Muscle of leg (tissue), 11 donors: ENCODE measurements around the gene FYN. TPM values are rescaled to one million over a fixed set of nuclear protein-coding genes. Genes with fewer than 3 reads are reported as not detected.
"Not testable (repeated sequence)": the region's sequence is repeated elsewhere in the genome, so short reads cannot be mapped to it uniquely, and the experiment has no call there.

Experiments used
- DNase-seq: peaks from one replicate; pipeline ENCODE4 v3.0.0; 2013
- H3K27ac ChIP-seq: one replicate; pipeline ENCODE4 v1.5.1; 2013; ENCODE audit warnings: mild to moderate bottlenecking, low read length, control low read depth
- H3K27me3 ChIP-seq: one replicate; pipeline ENCODE4 v1.6.1; 2013; ENCODE audit warnings: low read length; ENCODE audit not compliant: control insufficient read depth, insufficient read depth
- H3K36me3 ChIP-seq: one replicate; pipeline ENCODE4 v1.6.1; 2013; ENCODE audit warnings: low read length; ENCODE audit not compliant: control insufficient read depth, insufficient read depth
- H3K4me1 ChIP-seq: one replicate; pipeline ENCODE4 v1.6.1; 2013; ENCODE audit warnings: low read length; ENCODE audit not compliant: control insufficient read depth, insufficient read depth
- H3K4me3 ChIP-seq: one replicate; pipeline ENCODE4 v1.5.1; 2013; ENCODE audit warnings: low read length, control low read depth
- H3K9me3 ChIP-seq: replicated peaks from 2 replicates; pipeline ENCODE4 v1.6.1; 2013; ENCODE audit warnings: low read depth, low read length; ENCODE audit not compliant: control insufficient read depth
- WGBS: methylation state at CpG from one replicate; pipeline ENCODE4 v1.1.5; 2013; ENCODE audit warnings: missing lambda C conversion rate; ENCODE audit not compliant: insufficient coverage; 5-methylcytosine and 5-hydroxymethylcytosine counted together
- polyA plus RNA-seq, 8 donors: library from polyadenylated mRNA; unstranded; fragments of 120-200 nt; gene quantifications; one replicate each; pipeline versions ENCODE4 v1.2.1 to v1.2.3, GENCODE V29; 2013; ENCODE audit warnings: inconsistent platforms in 1 of 8, low replicate concordance in 1 of 8; ENCODE audit not compliant: insufficient read length in 8 of 8, insufficient read depth in 1 of 8
- total RNA-seq: library from RNA; stranded (reverse); fragments of 120-200 nt; gene quantifications from one replicate; pipeline ENCODE4 v1.2.4, GENCODE V29; 2013

The FYN gene
- total and polyA plus RNA-seq, 9 donors = 97.1 to 181 (median 152) TPM

GRCh38 chr6:111644893-111645430 is 228.3 kb downstream of the FYN start:
- Histone ChIP-seq H3K27me3 (no peaks in the 10 kb centered on the region), H3K36me3 (peaks cover 10% of the 10 kb centered on the region), H3K4me3 (no peak overlapping the region), H3K27ac (no peak overlapping the region), H3K9me3 (no peaks in the 10 kb centered on the region), H3K4me1 (peaks cover 18% of the 10 kb centered on the region)
- 91% methylated on average over 3 of the region's 4 CpGs for WGBS
- DNase-seq = no peak

GRCh38 chr6:111642463-111643158 is 230.6 kb downstream of the FYN start:
- Histone ChIP-seq H3K27me3 (no peaks in the 10 kb centered on the region), H3K9me3 (no peaks in the 10 kb centered on the region), H3K4me1 (peaks cover 13% of the 10 kb centered on the region), H3K36me3 (peaks cover 10% of the 10 kb centered on the region), H3K27ac (no peak overlapping the region), H3K4me3 (no peak overlapping the region)
- DNase-seq = peak; percentile 78
- 25% methylated on average over 3 of the region's 7 CpGs for WGBS

GRCh38 chr6:111639266-111639665 is 234.0 kb downstream of the FYN start:
- H3K4me3 ChIP-seq = no peak overlapping the region
- no peak for DNase-seq

GRCh38 chr6:111634981-111635380 is 238.3 kb downstream of the FYN start:
- WGBS = no CpG with 5 or more reads among the region's 1 CpG
- H3K36me3 ChIP-seq, H3K27ac ChIP-seq, H3K9me3 ChIP-seq, H3K27me3 ChIP-seq, H3K4me3 ChIP-seq, DNase-seq: not testable (repeated sequence)
- peaks cover 17% of the 10 kb centered on the region for H3K4me1 ChIP-seq

More at GRCh38 chr6:111639266-111639665, 234.0 kb downstream of the FYN start:
- H3K4me1 ChIP-seq = peaks cover 3% of the 10 kb centered on the region
- H3K9me3 ChIP-seq = no peaks in the 10 kb centered on the region
- H3K27me3 ChIP-seq = no peaks in the 10 kb centered on the region
- H3K36me3 ChIP-seq = no peaks in the 10 kb centered on the region
- H3K27ac ChIP-seq = no peak overlapping the region

GRCh38 chr6:111633822-111634221 is 239.4 kb downstream of the FYN start:
- WGBS = no CpG with 5 or more reads among the region's 1 CpG
- no peaks in the 10 kb centered on the region for H3K27me3 ChIP-seq
- peaks cover 17% of the 10 kb centered on the region for H3K4me1 ChIP-seq
- no peaks in the 10 kb centered on the region for H3K9me3 ChIP-seq
- H3K4me3 ChIP-seq = no peak overlapping the region
- H3K27ac ChIP-seq = no peak overlapping the region
- H3K36me3 ChIP-seq = no peaks in the 10 kb centered on the region
- DNase-seq = no peak

- Histone ChIP-seq H3K36me3 (no peaks in the 10 kb centered on the region), H3K4me3 (no peak overlapping the region), H3K27me3 (no peaks in the 10 kb centered on the region), H3K9me3 (no peaks in the 10 kb centered on the region), H3K27ac (no peak overlapping the region), H3K4me1 (peaks cover 24% of the 10 kb centered on the region)
- WGBS = 63% methylated on average over 4 of the region's 4 CpGs
- no peak for DNase-seq
Measured at GRCh38 chr6:111632468-111633247, 240.6 kb downstream of the FYN start.

- 61% methylated on average over 3 of the region's 8 CpGs for WGBS
- Histone ChIP-seq H3K9me3 (no peaks in the 10 kb centered on the region), H3K36me3 (no peaks in the 10 kb centered on the region), H3K27ac (no peak overlapping the region), H3K4me1 (peaks cover 27% of the 10 kb centered on the region), H3K4me3 (no peak overlapping the region), H3K27me3 (no peaks in the 10 kb centered on the region)
- peak; percentile 30 for DNase-seq
Measured at GRCh38 chr6:111631903-111632460, 241.3 kb downstream of the FYN start.

- WGBS = 60% methylated on average over 1 of the region's 6 CpGs
- H3K4me1 ChIP-seq = peaks cover 36% of the 10 kb centered on the region
- no peaks in the 10 kb centered on the region for H3K9me3 ChIP-seq
- no peak overlapping the region for H3K27ac ChIP-seq
- H3K36me3 ChIP-seq = no peaks in the 10 kb centered on the region
- no peaks in the 10 kb centered on the region for H3K27me3 ChIP-seq
- no peak for DNase-seq
- no peak overlapping the region for H3K4me3 ChIP-seq
Measured at GRCh38 chr6:111631018-111631417, 242.2 kb downstream of the FYN start.

- peak overlapping the region; percentile 70 for H3K27ac ChIP-seq
- no peaks in the 10 kb centered on the region for H3K27me3 ChIP-seq
- H3K36me3 ChIP-seq = no peaks in the 10 kb centered on the region
- 20% methylated on average over 1 of the region's 6 CpGs for WGBS
- peaks cover 47% of the 10 kb centered on the region for H3K4me1 ChIP-seq
- peak; percentile 89 for DNase-seq
- no peak overlapping the region for H3K4me3 ChIP-seq
- no peaks in the 10 kb centered on the region for H3K9me3 ChIP-seq
Measured at GRCh38 chr6:111628142-111628850, 245.0 kb downstream of the FYN start.

- H3K27me3 ChIP-seq = no peaks in the 10 kb centered on the region
- no peak for DNase-seq
- no CpG with 5 or more reads among the region's 8 CpGs for WGBS
- H3K4me1 ChIP-seq = peaks cover 39% of the 10 kb centered on the region
- H3K9me3 ChIP-seq = no peaks in the 10 kb centered on the region
- H3K4me3 ChIP-seq = peak overlapping the region; percentile 1
- H3K27ac ChIP-seq = peak overlapping the region; percentile 89
- H3K36me3 ChIP-seq = no peaks in the 10 kb centered on the region
Measured at GRCh38 chr6:111626441-111626840, 246.8 kb downstream of the FYN start.
